SK-N-DZ (cell line): ENCODE measurements around the gene TNFAIP3.
"Not testable (repeated sequence)": the region's sequence is repeated elsewhere in the genome, so short reads cannot be mapped to it uniquely, and the experiment has no call there.

ENCODE experiments used
- DNase-seq: peaks from one replicate; pipeline ENCODE4 v3.0.0-alpha.2; 2015; ENCODE audit warnings: low spot score

The TNFAIP3 gene

DNA sequence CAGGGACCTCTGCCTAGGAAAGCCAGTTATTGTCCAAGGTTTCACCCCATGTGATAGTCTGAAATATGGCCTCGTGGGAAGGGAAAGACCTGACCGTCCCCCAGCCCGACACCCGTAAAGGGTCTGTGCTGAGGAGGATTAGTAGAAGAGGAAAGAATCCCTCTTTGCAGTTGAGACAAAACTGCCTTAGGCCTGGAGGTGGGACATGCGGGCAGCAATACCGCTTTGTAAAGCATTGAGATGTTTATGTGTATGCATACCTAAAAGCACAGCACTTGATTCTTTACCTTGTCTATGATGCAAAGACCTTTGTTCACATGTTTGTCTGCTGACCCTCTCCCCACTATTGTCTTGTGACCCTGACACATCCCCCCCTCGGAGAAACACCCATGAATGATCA lies 22.3 kb upstream of the TNFAIP3 start:
- DNase-seq, result not testable (repeated sequence)

DNA sequence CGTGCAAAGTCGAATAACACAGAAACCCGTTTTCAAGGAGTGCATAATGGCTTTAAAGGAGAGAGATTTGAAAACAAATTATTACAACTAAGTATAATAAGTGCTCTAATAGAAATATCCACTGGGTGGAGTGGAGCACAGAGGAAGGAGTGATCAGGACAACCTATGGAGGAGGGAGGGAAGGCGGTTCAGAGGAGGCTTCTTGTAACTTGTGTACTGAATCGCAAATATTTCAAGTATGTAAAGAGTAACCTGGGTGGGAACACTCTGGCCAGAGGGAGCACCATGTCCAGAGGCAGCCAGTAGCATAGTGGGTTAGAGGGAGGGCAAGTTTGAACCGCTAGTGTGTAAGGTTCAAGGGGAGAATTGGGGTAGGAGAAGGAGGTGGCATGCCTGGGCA lies 21.6 kb upstream of the TNFAIP3 start:
- no peak for DNase-seq

DNA sequence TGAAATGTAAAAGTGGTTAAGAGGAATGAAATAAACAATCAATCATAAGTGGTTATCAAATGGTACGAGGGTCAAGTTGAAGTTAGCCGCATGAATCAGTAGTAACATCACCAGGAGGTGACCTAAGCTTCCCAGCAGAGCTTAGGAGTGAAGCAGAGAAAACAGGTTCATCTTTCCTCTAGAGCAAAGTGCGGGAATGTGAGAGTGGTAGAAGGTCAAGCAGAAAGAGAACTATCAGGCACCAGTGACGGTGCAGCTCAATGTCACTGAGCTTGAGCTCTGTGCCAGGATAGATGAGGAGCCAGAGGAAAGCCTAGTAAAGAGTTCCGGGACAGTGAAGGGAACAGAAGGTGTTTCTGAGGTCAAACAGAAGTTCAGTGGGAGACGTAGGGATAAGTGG lies 20.8 kb upstream of the TNFAIP3 start:
- DNase-seq, result no peak

DNA sequence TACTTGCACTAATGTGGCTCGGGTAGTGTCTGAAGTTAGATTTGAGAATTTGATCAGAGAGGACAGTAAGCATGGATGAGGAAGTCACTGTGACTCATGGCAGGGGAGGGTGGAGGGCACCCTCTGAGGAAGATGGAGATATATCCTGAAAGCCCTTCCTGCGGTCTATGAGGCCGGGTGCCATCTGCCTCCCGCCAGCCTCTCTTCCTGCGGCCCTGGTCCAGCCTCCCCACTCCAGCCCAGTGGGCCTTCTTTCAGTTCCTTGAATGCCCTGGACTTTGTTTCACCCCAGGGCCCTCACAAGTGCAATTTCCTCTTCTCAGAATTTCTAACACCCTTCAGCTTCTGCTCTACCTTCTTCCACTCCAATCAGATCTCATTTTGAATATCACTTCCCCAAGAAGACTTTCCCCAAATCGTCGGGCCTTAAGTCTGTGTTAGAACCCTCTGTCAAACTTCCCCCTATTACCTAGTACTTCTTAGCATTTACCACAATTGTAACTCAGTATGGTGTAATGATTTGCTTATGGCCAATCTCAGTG lies 20.2 kb upstream of the TNFAIP3 start:
- no peak for DNase-seq

DNA sequence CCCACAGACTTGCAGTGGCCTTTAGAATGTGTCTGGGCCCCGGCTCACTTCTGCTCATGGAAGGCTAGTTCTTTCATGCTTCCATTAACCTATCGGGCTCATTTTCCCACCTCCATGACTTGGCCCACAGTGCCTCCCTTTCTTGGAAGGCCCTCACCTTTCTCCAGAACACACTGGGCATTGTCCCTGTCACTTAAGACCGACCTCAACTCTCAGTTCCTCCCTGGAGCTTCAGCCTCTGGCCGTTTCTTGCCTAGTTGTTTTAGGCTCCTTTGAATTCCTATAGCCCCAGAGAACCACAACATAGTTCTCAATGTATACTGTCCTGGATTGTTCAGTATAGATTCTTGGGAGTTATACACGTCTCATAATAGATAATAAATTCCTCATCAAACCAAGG lies 19.3 kb upstream of the TNFAIP3 start:
- no peak for DNase-seq

DNA sequence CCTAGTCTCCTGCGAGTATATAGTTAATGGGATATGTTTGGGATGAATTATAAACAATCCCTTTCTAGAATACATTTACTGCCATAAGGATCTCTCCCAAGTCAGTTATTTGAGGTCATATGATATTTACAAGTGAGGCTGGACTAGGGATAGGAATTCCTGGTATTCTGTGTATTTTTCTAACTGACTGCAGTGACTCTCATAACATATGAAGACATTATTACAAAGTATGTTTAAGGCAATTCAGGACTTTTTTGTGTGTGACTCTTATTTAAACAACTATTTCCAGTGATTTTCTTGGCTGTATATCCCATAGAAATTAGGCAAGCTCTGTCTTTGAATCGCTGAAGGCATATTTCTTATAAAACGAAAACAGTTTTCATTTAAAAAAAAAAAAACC lies 18.4 kb upstream of the TNFAIP3 start:
- DNase-seq, result no peak

DNA sequence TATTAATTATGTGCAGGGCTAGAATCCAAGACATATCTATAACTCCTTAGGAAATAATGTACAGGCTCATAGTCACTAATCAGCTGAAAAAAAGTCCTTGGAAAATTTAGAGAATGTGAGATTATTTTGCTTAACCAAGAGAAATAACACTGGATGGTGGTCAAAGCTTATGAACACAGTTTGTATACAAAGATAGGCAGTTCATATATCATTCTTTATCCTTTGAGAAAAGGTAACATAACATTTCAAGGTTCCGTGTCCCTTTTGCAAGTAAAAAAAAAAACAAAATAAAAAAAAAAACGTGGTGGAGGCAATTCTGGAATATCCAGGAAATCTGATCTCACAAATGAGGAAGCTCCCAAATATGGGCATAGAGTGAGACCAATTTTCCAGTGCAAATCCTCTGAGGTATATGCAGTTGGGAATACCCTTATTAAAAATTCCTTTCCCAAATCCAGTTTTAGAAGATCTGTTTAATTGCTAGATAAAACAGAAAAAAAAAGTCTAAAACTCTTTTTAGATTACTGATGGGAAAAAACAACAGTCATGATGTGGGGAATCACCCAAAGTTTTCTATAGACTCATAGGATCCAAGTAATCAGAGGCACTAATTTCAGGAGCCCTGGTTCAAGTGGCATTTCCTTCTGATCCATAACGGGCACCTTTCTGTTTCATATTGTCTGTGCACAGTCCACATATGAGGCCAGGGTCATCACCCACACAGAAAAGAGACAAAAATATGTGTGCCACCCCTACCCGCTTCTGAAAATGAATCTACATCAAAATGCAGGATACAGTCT lies 17.7 kb upstream of the TNFAIP3 start:
- no peak for DNase-seq

DNA sequence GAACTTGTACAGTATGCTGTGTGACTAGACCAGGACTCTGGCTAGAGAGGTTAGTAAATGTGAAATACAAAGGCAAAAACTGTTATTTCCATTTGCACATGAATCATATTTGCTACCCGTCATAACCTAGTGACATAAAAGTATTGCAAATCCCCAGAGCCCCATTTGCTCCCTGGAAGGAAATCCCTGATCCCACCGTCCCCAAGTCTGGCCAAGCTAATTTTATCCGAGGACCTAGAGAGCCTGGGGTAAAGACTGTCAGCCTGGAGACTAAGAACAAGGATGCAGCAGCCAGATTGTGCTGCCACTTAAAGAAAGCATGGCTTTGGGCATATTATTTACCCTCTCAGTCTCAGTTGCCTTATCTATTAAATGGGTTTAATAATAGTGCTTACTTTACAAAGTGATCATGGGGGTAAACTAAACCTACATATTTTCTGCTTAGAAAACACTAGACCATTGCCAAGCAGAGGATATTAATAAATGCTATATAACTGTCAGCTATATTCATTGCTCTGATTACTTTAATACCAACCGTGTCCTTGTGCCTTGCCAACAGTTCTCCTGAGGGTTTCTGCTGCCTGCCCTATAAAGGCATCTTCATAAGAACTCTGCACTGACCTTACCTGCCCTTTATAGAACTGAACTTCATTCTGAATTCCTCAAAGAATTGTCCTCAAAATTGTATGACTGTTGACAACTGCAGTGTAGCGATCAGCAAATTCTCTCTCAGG lies 16.9 kb upstream of the TNFAIP3 start:
- no peak for DNase-seq

DNA sequence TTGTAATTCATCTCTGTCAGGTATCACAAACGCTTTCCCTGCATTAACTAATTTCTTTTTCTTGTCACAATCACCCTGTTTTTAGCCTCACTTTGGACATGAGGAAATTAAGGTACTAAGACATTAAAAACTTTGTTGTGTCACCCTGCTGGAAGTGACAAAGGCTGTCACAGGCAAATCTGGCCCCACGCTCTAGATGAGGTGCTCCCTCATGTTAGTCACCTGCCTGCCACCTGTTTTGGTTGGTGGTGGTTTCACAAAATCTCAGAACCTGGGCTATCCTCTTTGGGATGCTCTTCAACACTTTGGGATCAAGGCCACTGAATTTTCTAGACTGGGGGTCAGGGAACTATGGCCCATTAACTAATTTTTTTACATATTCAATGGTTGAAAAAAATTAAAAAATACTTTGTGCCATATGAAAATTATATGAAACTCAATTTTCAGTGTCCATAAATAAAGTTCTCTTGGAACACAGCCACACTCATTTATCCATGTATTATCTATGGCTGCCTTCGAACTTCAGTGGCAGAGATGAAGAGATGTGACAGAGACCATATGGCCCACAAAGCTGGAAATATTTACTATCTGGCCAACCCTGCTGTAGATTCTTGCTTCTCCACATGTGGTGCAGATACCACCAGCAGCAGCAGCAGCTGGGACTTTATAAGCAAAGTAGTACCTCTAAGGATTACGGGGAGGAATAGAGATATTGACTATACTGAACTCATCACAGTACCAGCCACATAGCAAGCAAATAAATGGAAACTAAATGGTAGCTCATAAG lies 16.1 kb upstream of the TNFAIP3 start:
- DNase-seq, result no peak

DNA sequence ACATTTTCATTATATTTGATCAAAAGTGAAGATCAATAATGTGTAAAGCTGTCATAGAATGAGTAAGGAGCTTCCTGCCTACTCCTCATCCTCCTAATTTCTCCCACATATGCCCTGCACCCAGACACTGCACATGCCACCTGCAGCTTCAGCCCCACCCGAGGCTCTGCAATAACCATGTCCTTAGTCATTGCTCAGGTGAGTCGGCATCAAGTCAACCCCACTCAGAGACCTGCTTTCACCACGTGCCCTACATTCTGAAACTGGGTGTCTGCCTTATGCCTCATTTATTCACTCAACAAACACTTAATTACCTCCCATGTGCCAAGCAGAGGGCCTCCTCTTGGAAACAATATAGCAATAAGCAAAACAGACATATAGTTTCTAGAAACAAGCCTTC lies 15.4 kb upstream of the TNFAIP3 start:
- DNase-seq, result no peak

DNA sequence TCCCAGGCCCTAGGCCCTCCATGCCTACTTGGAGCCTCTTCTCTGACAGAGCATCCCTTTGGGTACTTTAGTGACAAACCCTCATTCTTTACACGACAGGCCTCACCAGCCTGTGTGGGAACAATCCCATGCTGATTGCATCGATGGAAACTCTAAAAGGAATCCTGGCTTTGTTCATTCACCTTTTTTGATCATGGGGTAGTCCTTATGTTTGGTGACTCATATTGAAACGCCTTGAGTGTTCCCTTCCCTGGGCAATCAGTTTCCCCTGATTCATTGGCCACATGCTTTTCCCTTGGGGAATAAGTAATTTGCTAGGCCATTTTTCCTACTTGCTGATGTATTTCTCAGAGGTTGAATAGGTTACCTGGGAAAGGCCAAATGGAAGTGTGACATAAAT lies 14.7 kb upstream of the TNFAIP3 start:
- DNase-seq, result no peak

DNA sequence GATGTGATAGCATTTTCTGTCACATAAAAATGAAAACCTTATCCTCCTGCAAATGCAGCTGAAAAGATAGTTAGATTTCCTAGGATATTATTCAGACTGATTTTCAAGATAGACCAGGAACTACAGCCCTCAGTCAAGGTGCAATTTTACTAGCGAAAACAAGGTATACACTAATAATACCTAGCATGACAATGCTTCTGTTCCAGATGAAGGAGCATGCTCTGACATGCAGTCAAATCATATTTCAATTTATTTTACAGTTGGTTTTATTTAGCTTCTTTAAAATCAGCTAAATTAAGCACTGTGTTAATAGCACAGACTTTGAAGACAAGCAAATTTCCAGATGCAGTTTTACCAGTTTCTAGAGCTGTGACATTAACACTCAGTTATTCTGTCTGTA lies 14.2 kb upstream of the TNFAIP3 start:
- DNase-seq, result no peak

DNA sequence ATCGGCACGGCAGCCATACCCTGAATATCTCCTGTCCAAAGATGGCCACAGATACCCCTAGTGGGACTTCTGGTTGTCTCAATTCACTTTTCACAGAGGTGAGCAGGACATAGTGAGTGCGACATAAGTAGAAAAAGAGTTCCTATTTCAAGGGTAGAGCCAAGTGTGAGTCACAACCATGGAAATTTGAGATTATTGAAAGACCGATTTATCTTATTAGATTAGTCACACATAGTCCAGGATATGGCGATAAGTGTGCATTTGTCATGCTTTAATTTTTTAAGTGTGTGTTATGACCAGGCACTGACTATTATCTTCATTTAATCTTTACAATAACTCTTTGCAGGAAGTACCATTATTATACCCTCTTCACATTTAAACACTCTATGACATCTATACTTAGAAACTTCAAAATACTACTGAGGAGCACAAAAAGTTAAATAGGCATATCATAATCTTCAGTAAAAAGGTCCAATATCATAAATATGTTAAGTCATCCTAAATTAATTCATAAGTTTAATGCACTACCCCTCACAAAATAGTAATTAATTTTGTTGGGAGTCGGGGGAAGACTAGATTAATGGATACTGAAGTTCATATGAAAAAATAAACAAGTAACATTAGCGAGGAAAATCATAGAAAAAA lies 13.4 kb upstream of the TNFAIP3 start:
- DNase-seq, result no peak

DNA sequence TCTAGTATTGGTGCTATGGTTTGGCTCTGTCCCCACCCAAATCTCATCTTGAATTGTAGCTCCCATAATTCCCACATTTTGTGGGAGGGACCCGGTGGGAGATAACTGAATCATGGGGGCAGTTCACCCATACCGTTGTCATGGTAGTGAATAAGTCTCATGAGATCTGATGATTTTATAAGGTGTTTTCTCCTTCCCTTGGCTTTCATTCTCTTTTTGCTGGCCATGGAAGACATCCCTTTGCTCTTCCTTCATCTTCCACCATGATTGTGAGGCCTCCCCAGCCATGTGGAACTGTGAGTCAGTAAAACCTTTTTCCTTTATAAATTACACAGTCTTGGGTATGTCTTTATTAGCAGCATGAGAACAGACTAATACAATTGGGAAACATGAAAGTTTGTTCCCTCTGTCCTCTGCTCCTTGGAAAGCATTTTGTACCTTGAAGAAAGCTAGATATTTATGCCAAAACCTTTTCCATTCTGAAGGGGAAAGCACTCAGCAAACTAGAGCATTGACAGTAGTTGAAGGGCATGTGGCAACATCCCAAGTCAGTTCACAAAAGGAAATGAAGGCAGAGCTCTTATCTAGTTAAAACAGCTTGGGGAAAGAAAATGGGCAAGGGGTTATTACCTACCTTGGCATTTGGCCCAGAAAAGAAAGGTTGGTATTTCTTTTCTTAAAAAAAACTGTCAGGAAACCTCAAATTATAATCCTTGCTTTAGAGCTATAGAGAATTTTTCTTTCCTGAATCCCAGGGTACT lies 10.7 kb upstream of the TNFAIP3 start:
- no peak for DNase-seq

DNA sequence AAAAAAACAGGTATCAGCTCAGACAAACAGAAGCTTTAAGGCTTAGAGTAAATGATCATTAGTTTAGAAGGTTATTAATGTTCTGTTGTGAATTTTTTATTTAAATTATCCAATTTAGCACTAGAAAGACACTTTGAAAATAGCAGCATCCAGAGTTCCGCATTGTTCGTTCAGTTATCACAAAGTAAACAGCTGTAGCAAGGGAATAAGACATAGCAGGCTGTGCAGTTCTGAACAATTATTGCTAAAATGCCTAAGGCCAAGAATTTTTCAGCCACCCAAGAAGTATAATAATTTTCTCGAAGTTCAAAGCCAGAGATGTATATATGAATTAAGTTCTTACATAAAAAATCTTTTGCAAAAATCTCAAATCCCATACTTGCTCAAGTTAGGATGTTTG lies 8.0 kb upstream of the TNFAIP3 start:
- no peak for DNase-seq

DNA sequence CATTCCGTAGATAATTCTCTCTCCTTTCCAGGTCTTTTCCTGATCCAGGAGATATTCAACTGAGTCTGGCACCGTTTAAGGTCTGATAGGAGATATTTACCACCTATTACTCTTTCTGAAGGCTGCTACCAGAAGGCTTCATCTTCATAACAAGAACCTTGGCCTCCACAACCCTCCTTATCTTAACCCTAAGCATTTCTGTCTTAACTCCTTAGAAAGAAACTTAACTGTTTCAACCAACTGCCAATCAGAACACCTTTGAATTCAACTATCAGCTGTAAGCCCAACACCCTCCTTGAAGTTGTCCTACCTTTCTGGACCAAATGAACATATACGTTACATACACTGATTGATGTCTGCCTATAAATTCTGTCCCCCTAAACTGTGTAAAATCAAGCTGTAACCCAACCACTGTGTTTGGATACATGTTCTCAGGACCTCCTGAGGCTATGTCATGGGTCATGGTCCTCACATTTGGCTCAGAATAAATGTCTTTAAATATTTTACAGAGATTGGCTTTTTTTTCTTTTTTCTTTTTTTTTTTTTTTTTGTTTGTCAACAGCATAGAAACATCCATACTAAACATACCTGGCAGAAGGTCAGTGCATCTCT lies 6.6 kb upstream of the TNFAIP3 start:
- no peak for DNase-seq

DNA sequence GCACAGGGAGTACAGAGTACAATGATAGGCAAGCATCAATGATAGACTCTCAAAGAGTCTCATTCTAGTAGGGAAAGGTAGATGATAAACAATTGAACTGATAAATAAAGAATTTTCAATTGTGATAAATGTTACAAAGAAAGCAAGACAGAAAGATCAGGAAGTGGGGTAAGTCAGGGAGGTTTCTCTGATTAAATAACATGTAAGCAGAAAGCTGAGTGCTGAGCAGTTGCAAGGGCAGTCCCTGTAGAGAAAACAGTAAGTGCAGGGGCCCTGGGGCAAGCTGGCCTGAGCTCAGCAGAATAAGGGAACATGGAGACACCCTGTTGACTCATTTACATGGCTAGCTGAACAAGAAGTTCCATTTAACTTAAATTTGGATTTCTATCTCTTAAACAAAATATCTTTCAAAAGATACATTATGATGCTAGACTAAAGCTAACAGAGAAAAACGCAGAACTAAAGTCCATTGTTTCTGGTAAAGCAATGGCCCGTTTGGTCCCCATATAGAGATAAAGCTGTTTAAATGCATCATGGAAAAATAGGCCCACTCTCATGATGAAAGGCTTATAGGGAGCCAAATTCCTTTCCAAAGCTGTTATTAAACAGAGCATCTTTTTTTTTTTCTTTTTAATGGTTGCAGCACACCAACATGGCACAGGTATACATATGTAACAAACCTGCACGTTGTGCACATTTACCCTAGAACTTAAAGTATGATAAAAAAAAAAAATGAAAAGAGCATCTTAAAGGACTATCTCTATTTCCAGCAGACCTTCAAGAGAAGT lies 5.3 kb upstream of the TNFAIP3 start:
- no peak for DNase-seq

DNA sequence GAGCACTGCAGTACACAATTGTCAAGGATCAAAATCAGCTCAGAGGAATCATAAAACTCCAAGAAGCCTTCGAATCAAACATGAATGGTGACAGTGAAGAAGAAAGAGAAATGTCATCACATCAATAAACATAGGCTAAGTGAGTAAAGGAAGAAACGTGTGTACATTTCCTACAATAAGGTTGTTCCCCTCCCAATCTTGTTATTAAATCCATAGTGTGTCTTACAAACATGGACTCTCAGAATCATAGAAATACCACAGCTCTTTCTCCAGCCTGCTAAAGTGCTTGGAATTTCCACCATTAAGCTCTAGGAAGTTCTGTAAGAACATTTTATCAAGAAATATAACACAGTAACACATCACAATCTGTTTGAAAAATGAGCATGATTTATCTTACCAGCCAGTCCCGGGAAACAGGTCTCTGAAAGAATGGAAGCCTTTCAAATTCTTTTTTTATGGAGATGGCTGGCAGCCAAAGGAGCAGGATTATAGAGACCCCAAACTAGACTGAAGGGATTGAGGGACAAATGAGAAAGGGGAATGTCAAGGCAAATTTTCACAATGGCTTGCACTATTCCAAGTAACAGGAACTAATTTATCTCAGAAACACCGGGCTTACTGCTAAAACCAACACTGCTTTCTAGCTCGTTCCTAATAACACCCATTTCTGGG lies 4.5 kb upstream of the TNFAIP3 start:
- no peak for DNase-seq
